Measurements from ENCODE around the gene ENAM.

- no peak for TF ChIP-seq BHLHE40 (IDR thresholded peaks at IDR 0.05; ENCODE audit: borderline replicate concordance)
- TF ChIP-seq CTBP1 (IDR thresholded peaks at IDR 0.05; ENCODE audit: borderline replicate concordance): no peak
- no peak for TF ChIP-seq PKNOX1 (IDR thresholded peaks at IDR 0.05)
- no peak for TF ChIP-seq FOXM1 (IDR thresholded peaks at IDR 0.05; ENCODE audit: borderline replicate concordance)
- no peak for TF ChIP-seq FOXK2 (IDR thresholded peaks at IDR 0.05)
- TF ChIP-seq LEF1 (IDR thresholded peaks at IDR 0.05; ENCODE audit: borderline replicate concordance): no peak
Measured at GRCh38 chr4:70586841-70587240, 41.7 kb upstream of the ENAM start.

Measured in HEK293T (cell line).